Raji (cell line): ENCODE data around the gene GAA.

ENCODE experiments used
- POLR2A ChIP-seq: IDR thresholded peaks from 2 replicates; pipeline ENCODE4 v1.6.1; 2011; ENCODE audit warnings: low read depth, low read length, control low read depth; ENCODE audit not compliant: insufficient read depth

The GAA gene

GRCh38 chr17:80117491-80118401 lies 16.4 kb downstream of the GAA start:
- no peak for TF ChIP-seq POLR2A

- no peak for TF ChIP-seq POLR2A
These were observed 17.4 kb downstream of the GAA start for GRCh38 chr17:80118601-80119270.

GRCh38 chr17:80119271-80119791 lies 17.9 kb downstream of the GAA start:
- TF ChIP-seq POLR2A: no peak

GRCh38 chr17:80119839-80120238 lies 18.5 kb downstream of the GAA start:
- no peak for TF ChIP-seq POLR2A

- no peak for TF ChIP-seq POLR2A
These were observed 20.7 kb downstream of the GAA start for GRCh38 chr17:80122026-80122575.

GRCh38 chr17:80122926-80123505 lies 21.6 kb downstream of the GAA start:
- TF ChIP-seq POLR2A: no peak

GRCh38 chr17:80123791-80124190 lies 22.4 kb downstream of the GAA start:
- TF ChIP-seq POLR2A: no peak

- no peak for TF ChIP-seq POLR2A
These were observed 23.1 kb downstream of the GAA start for GRCh38 chr17:80124351-80124981.

GRCh38 chr17:80125656-80126448 lies 24.5 kb downstream of the GAA start:
- no peak for TF ChIP-seq POLR2A

GRCh38 chr17:80126449-80126715 lies 25.0 kb downstream of the GAA start:
- TF ChIP-seq POLR2A: no peak

GRCh38 chr17:80129006-80129565 lies 27.7 kb downstream of the GAA start:
- TF ChIP-seq POLR2A: no peak

- TF ChIP-seq POLR2A: no peak
These were observed 29.6 kb downstream of the GAA start for GRCh38 chr17:80130992-80131391.

- TF ChIP-seq POLR2A: no peak
These were observed 31.7 kb downstream of the GAA start for GRCh38 chr17:80132906-80133625.

GRCh38 chr17:80133626-80133970 lies 32.2 kb downstream of the GAA start:
- no peak for TF ChIP-seq POLR2A
